Esophagus squamous epithelium (tissue), 5 donors: Measurements from ENCODE around the gene TRERF1. TPM values are rescaled to one million over a fixed set of nuclear protein-coding genes. Genes with fewer than 3 reads are reported as not detected.
"Not testable (repeated sequence)": the region's sequence is repeated elsewhere in the genome, so short reads cannot be mapped to it uniquely, and the experiment has no call there.

Experiments used
- DNase-seq: peaks from one replicate; lab custom pipeline; 2025; lab: John Stamatoyannopoulos, UW
- H3K27ac ChIP-seq, 4 donors: fragments of 200-600 bp; sonication (generic); one replicate each; pipeline ENCODE4 v1.5.1; 2016 to 2019; ENCODE audit warnings: mild to moderate bottlenecking in 1 of 4
- H3K27me3 ChIP-seq, 4 donors: fragments of 200-600 bp; sonication (generic); 1 replicate in 3 of 4; 2 replicates in 1 of 4; pipeline versions ENCODE4 v1.5.1 to v1.6.0; 2017 to 2021; ENCODE audit warnings: antibody characterized with exemption in 1 of 4
- H3K36me3 ChIP-seq, 3 donors: fragments of 200-600 bp; sonication (generic); one replicate each; pipeline ENCODE4 v1.5.1; 2016 to 2019
- H3K4me1 ChIP-seq, 3 donors: fragments of 200-600 bp; sonication (generic); one replicate each; pipeline ENCODE4 v1.5.1; 2017 to 2019
- H3K4me3 ChIP-seq, 4 donors: fragments of 200-600 bp; sonication (generic); 1 replicate in 3 of 4; 2 replicates in 1 of 4; pipeline ENCODE4 v1.5.1; 2016 to 2019; ENCODE audit warnings: mild to moderate bottlenecking in 2 of 4, moderate library complexity in 1 of 4
- H3K9me3 ChIP-seq, 3 donors: fragments of 200-600 bp; sonication (generic); one replicate each; pipeline ENCODE4 v1.5.1; 2016 to 2019
- CTCF ChIP-seq, 6 experiments: fragments of 450-650 bp in 4 of 6; fragments of 200-600 bp in 2 of 6; sonication (generic) in 2 of 6; IDR thresholded peaks; one replicate each; pipeline ENCODE4 v1.5.1; 2016 to 2019; ENCODE audit warnings: antibody characterized with exemption in 6 of 6, mild to moderate bottlenecking in 4 of 6, moderate library complexity in 4 of 6
- POLR2A ChIP-seq, 4 donors: fragments of 450-650 bp; IDR thresholded peaks; one replicate each; pipeline ENCODE4 v1.6.1; 2017; ENCODE audit warnings: antibody characterized with exemption in 4 of 4, mild to moderate bottlenecking in 4 of 4, moderate library complexity in 3 of 4
- WGBS, 2 donors: methylation state at CpG; one replicate each; pipeline ENCODE4 v1.1.5; 2018; 5-methylcytosine and 5-hydroxymethylcytosine counted together
- intact Hi-C: fragments of 100-400 bp; cut with DNase I; formaldehyde crosslinking; loops from one replicate; pipeline ENCODE4 v1.15.0; 2022
- total RNA-seq, 4 donors: library from RNA; depleted of rRNA; stranded (reverse); fragments of >200 nt; gene quantifications; one replicate each; pipeline ENCODE4 v1.1.0, GENCODE V29; 2016
- donor health status: DM: yes; HTN: yes; CAD: no.

Gene TRERF1
- total RNA-seq, 4 donors from 2014 or later: 5.5 to 13.8 (median 11.5) TPM

- Histone ChIP-seq H3K9me3 (peaks cover 0 to 10% (median 9%) of the 10 kb centered on the region in 3 donors), H3K4me1 (no peaks in the 10 kb centered on the region), H3K4me3 (no peak overlapping the region), H3K36me3 (no peaks in the 10 kb centered on the region), H3K27ac (no peak overlapping the region), H3K27me3 (no peaks in the 10 kb centered on the region)
- no peak for TF ChIP-seq CTCF (IDR thresholded peaks at IDR 0.05)
- TF ChIP-seq POLR2A (IDR thresholded peaks at IDR 0.05): no peak
- WGBS, 2 donors: 58 to 64% methylated on average over 1 of the region's 1 CpG
- no peak for DNase-seq
- intact Hi-C loops: no loop called here
Measured at GRCh38 chr6:42467651-42468050, 15.9 kb upstream of the TRERF1 start.

GRCh38 chr6:42466470-42466869, 14.7 kb upstream of the TRERF1 start:
- H3K27me3 ChIP-seq, H3K4me1 ChIP-seq, H3K36me3 ChIP-seq, intact Hi-C loops, H3K27ac ChIP-seq, H3K4me3 ChIP-seq, DNase-seq: not testable (repeated sequence)
- no CpG with 5 or more reads among the region's 28 CpGs for WGBS, 2 donors
- H3K9me3 ChIP-seq: peaks cover 0 to 10% (median 9%) of the 10 kb centered on the region in 3 donors

GRCh38 chr6:42462474-42462972, 10.8 kb upstream of the TRERF1 start:
- H3K36me3 ChIP-seq: no peaks in the 10 kb centered on the region
- H3K4me3 ChIP-seq: no peak overlapping the region
- intact Hi-C loops: no loop called here
- H3K4me1 ChIP-seq: no peaks in the 10 kb centered on the region
- TF ChIP-seq CTCF (IDR thresholded peaks at IDR 0.05): no peak
- no peak for TF ChIP-seq POLR2A (IDR thresholded peaks at IDR 0.05)
- no peak for DNase-seq
- no peaks in the 10 kb centered on the region for H3K27me3 ChIP-seq
- no peaks in the 10 kb centered on the region for H3K9me3 ChIP-seq
- no peak overlapping the region for H3K27ac ChIP-seq
- WGBS, 2 donors: 83 to 95% methylated on average over 4 to 5 of the region's 6 CpGs

GRCh38 chr6:42460883-42461282, 9.2 kb upstream of the TRERF1 start:
- no peak for DNase-seq
- intact Hi-C loops: no loop called here
- H3K27ac ChIP-seq: no peak overlapping the region
- no peaks in the 10 kb centered on the region for H3K4me1 ChIP-seq
- H3K9me3 ChIP-seq: no peaks in the 10 kb centered on the region
- H3K4me3 ChIP-seq: no peak overlapping the region
- TF ChIP-seq CTCF (IDR thresholded peaks at IDR 0.05): no peak
- TF ChIP-seq POLR2A (IDR thresholded peaks at IDR 0.05): no peak
- no peaks in the 10 kb centered on the region for H3K36me3 ChIP-seq
- H3K27me3 ChIP-seq: no peaks in the 10 kb centered on the region
- 70 to 87% methylated on average over 1 of the region's 1 CpG for WGBS, 2 donors

GRCh38 chr6:42459888-42460287, 8.2 kb upstream of the TRERF1 start:
- Histone ChIP-seq H3K9me3 (no peaks in the 10 kb centered on the region), H3K36me3 (no peaks in the 10 kb centered on the region), H3K27me3 (no peaks in the 10 kb centered on the region), H3K27ac (no peak overlapping the region), H3K4me3 (no peak overlapping the region), H3K4me1 (no peaks in the 10 kb centered on the region)
- no peak for DNase-seq
- intact Hi-C loops: no loop called here
- 89 to 100% methylated on average over 2 to 3 of the region's 5 CpGs for WGBS, 2 donors
- no peak for TF ChIP-seq POLR2A (IDR thresholded peaks at IDR 0.05)
- TF ChIP-seq CTCF (IDR thresholded peaks at IDR 0.05): no peak

GRCh38 chr6:42454428-42454791, 2.7 kb upstream of the TRERF1 start:
- no peak for TF ChIP-seq CTCF (IDR thresholded peaks at IDR 0.05)
- no peak for TF ChIP-seq POLR2A (IDR thresholded peaks at IDR 0.05)
- Histone ChIP-seq H3K4me1 (peaks cover 15 to 32% (median 20%) of the 10 kb centered on the region in 3 donors), H3K36me3 (no peaks in the 10 kb centered on the region), H3K27ac (peak overlapping the region in 3 of 4 donors; percentile 88 to 97 (median 93)), H3K27me3 (no peaks in the 10 kb centered on the region), H3K9me3 (no peaks in the 10 kb centered on the region), H3K4me3 (peak overlapping the region in 3 of 4 donors; percentile 72 to 95 (median 82))
- no peak for DNase-seq
- intact Hi-C loops: no loop called here
- 0 to 17% methylated on average over 1 to 2 of the region's 11 CpGs for WGBS, 2 donors
